OCI-LY3 (cell line): ENCODE results near the gene TNRC18.
"Not testable (repeated sequence)": the region's sequence is repeated elsewhere in the genome, so short reads cannot be mapped to it uniquely, and the experiment has no call there.

Experiments
- H2AFZ ChIP-seq: fragments of 200-600, 300-600 bp; shearing (Covaris generic); 2 replicates; pipeline ENCODE4 v1.6.0; 2014; ENCODE audit warnings: antibody characterized with exemption, low read depth, low read length
- H3K27ac ChIP-seq: fragments of 200-600, 300-600 bp; sonication (generic); 2 replicates; pipeline ENCODE4 v1.5.1; 2014; ENCODE audit warnings: mild to moderate bottlenecking, low read length, moderate library complexity, mixed read lengths
- H3K27me3 ChIP-seq: fragments of 200-600, 300-600 bp; sonication (generic); 2 replicates; pipeline ENCODE4 v1.6.1; 2014; ENCODE audit warnings: low read depth, low read length, mixed read lengths
- H3K36me3 ChIP-seq: fragments of 200-600, 300-600 bp; sonication (generic); replicated peaks from 2 replicates; pipeline ENCODE3; 2014; ENCODE audit warnings: low read depth, low read length, mixed read lengths
- H3K4me1 ChIP-seq: fragments of 300-600, 200-600 bp; sonication (generic); 2 replicates; pipeline ENCODE4 v1.6.1; 2014; ENCODE audit warnings: low read length, mixed read lengths
- H3K4me2 ChIP-seq: fragments of 200-600, 300-600 bp; sonication (generic); 2 replicates; pipeline ENCODE4 v1.6.1; 2014; ENCODE audit warnings: low read length, mixed read lengths
- H3K4me3 ChIP-seq: fragments of 300-600, 200-600 bp; sonication (generic); 2 replicates; pipeline ENCODE4 v1.5.1; 2014; ENCODE audit warnings: antibody characterized with exemption, mild to moderate bottlenecking, low read length, moderate library complexity
- H3K79me2 ChIP-seq: fragments of 300-600, 200-600 bp; shearing (Covaris generic); 2 replicates; pipeline ENCODE4 v1.6.1; 2014; ENCODE audit warnings: mild to moderate bottlenecking, low read length, mixed read lengths
- H3K9ac ChIP-seq: fragments of 300-600, 200-600 bp; shearing (Covaris generic); 2 replicates; pipeline ENCODE4 v1.6.0; 2014; ENCODE audit warnings: mild to moderate bottlenecking, low read length, moderate library complexity
- H3K9me3 ChIP-seq: fragments of 200-600, 300-600 bp; shearing (Covaris generic); 2 replicates; pipeline ENCODE4 v1.6.1; 2014; ENCODE audit warnings: low read length, mixed read lengths; ENCODE audit not compliant: insufficient read depth
- H4K20me1 ChIP-seq: fragments of 200-600, 300-600 bp; sonication (generic); 2 replicates; pipeline ENCODE4 v1.6.1; 2016; ENCODE audit warnings: low read length, mixed read lengths; ENCODE audit not compliant: insufficient read depth
- EZH2phosphoT487 ChIP-seq: fragments of 200-600 bp; shearing (Covaris generic); IDR thresholded peaks from 2 replicates; pipeline ENCODE4 v1.6.1; 2018; ENCODE audit warnings: antibody characterized with exemption, mixed run types, low read depth
- TF ChIP-seq, protein P1 (sequence below): fragments of 200-600, 300-600 bp; sonication (generic); IDR thresholded peaks from 2 replicates; pipeline ENCODE4 v1.5.1; 2014; ENCODE audit warnings: antibody characterized with exemption, low read length, low read depth

Gene TNRC18

DNA sequence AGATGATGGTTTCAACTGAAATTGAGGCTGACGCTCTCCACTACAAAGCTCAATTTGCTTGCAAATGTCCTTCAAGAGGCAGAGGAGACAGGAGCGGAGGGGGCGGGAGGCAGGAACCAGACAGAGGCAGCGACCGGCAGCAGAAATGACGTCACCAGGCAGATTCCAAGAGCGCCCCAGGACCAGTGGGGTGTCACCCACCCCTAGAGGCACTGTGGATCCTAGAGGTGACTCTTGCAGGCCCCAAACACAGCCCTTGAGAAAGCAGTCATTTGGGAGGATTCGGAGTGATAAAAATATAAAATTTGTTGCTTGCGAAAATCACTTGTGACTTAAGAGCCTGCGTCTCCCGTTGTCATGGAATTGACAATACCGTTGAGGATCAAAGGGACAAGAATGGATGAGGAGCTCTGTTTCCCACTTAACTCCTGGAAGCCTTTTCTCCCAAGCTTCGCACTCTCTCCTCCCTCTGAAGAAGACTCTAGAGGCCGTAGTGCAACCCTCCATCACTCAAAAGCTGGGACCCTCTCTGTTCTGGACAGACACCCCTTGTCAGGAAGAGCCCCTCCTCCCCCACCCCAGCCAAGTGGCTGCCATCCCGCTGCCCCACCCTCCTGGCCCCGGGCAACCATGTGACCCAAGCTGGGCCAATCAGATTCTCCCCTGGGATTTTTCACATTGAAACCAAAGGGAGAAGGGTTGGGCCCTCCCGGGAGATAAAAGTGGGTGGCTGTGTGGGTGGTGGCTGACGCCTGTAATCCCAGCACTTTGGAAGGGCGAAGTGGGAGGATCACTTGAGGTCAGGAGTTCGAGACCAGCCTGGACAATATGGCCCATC is 157.2 kb downstream of the TNRC18 start:
- H3K4me2 ChIP-seq: no peak overlapping the region
- H3K27me3 ChIP-seq: no peaks in the 10 kb centered on the region
- no peak overlapping the region for H2AFZ ChIP-seq
- H3K4me3 ChIP-seq: no peak overlapping the region
- no peaks in the 10 kb centered on the region for H3K9me3 ChIP-seq
- H3K9ac ChIP-seq: no peak overlapping the region
- H3K27ac ChIP-seq: no peak overlapping the region
- no peaks in the 10 kb centered on the region for H3K4me1 ChIP-seq
- no peaks in the 10 kb centered on the region for H3K79me2 ChIP-seq
- no peaks in the 10 kb centered on the region for H4K20me1 ChIP-seq
- no peaks in the 10 kb centered on the region for H3K36me3 ChIP-seq
- TF ChIP-seq, protein P1, sequence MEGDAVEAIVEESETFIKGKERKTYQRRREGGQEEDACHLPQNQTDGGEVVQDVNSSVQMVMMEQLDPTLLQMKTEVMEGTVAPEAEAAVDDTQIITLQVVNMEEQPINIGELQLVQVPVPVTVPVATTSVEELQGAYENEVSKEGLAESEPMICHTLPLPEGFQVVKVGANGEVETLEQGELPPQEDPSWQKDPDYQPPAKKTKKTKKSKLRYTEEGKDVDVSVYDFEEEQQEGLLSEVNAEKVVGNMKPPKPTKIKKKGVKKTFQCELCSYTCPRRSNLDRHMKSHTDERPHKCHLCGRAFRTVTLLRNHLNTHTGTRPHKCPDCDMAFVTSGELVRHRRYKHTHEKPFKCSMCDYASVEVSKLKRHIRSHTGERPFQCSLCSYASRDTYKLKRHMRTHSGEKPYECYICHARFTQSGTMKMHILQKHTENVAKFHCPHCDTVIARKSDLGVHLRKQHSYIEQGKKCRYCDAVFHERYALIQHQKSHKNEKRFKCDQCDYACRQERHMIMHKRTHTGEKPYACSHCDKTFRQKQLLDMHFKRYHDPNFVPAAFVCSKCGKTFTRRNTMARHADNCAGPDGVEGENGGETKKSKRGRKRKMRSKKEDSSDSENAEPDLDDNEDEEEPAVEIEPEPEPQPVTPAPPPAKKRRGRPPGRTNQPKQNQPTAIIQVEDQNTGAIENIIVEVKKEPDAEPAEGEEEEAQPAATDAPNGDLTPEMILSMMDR: no peak
- no peak for TF ChIP-seq EZH2phosphoT487

DNA sequence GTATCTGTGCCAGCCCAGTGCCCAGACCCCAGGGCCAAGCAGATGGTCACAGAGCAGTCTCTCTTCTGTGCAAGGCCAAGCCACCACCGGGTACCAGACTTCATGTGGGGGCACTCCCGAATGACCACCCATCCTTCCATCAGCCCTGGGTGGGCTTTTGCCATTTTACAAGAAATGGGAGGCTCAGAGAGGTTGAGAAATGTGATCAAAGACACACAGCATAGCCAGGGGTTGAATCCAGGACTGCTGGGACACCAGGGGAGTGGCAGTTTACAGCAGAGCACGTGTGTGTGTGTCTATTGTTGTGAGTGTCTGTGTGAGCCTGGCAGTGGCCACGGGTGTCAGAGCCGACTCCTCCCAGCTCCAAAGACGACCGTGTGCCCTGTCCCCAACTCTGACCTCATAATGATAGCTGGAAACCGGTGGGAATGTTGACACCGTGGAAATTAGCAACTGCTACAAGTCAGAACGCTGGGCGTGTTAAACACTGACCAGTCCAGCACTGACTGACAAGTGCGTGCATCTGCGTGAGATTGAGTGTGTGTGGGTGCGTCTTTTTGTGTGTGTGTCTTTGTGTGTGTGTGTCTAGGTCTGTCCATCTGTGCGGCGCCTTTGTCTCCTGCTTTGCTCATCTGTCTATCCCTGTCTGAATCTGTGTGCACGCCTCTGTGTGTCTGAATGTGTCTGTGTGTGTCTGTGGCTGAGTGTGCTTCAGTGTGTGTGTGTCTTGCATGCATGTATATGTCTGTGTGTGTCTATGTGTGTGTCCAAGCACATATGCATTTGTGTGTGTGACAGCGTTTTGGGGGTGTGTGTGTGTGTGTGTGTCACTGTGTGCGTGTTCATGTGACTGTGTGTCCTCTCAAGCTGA is 158.1 kb downstream of the TNRC18 start:
- H3K4me1 ChIP-seq: no peaks in the 10 kb centered on the region

DNA sequence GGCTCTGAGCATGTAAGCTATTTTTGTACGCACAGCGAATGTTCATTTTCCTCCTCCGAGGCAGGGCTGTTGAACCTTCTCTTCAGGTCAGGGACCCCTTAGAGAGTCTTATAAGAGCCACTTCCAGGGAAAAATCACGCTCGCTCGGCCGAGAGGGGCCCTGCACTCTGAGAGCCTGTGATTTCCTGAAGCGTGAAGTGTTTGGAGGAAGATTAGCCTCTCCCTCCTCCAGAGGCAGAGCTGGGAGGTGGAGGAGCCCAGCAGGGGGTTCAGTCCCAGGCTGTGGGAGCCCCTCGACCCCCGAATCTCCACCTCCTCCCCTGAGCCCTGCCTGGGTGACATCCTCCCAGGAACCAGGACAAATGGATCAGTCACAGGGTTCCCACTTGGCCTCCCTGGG is 160.6 kb downstream of the TNRC18 start:
- H3K4me1 ChIP-seq, H3K36me3 ChIP-seq, H3K4me2 ChIP-seq, H3K27me3 ChIP-seq, H2AFZ ChIP-seq, H3K27ac ChIP-seq, H4K20me1 ChIP-seq, H3K9me3 ChIP-seq, H3K4me3 ChIP-seq, H3K9ac ChIP-seq, H3K79me2 ChIP-seq: not testable (repeated sequence)

More for the DNA sequence above, 158.1 kb downstream of the TNRC18 start:
- H3K9ac ChIP-seq: no peak overlapping the region
- no peaks in the 10 kb centered on the region for H3K36me3 ChIP-seq
- H3K27me3 ChIP-seq: no peaks in the 10 kb centered on the region
- H3K4me2 ChIP-seq: no peak overlapping the region
- no peaks in the 10 kb centered on the region for H3K9me3 ChIP-seq
- H3K4me3 ChIP-seq: no peak overlapping the region
- H2AFZ ChIP-seq: no peak overlapping the region
- no peaks in the 10 kb centered on the region for H4K20me1 ChIP-seq
- no peaks in the 10 kb centered on the region for H3K79me2 ChIP-seq
- no peak overlapping the region for H3K27ac ChIP-seq
- TF ChIP-seq, protein P1: no peak
- TF ChIP-seq EZH2phosphoT487: no peak

GRCh38 chr7:5260530-5261068 is 163.0 kb downstream of the TNRC18 start:
- H3K4me1 ChIP-seq, H3K4me3 ChIP-seq, H3K27me3 ChIP-seq, H3K79me2 ChIP-seq, H3K36me3 ChIP-seq, H3K4me2 ChIP-seq, H4K20me1 ChIP-seq, H3K9ac ChIP-seq, H3K9me3 ChIP-seq, H2AFZ ChIP-seq, H3K27ac ChIP-seq: not testable (repeated sequence)
